ENCODE measurements around the gene PRKAG1. TPM values are rescaled to one million over a fixed set of nuclear protein-coding genes. Genes with fewer than 3 reads are reported as not detected.

Gene PRKAG1
- total RNA-seq, 1 donor from 2014 or later = 46.5 TPM

DNA sequence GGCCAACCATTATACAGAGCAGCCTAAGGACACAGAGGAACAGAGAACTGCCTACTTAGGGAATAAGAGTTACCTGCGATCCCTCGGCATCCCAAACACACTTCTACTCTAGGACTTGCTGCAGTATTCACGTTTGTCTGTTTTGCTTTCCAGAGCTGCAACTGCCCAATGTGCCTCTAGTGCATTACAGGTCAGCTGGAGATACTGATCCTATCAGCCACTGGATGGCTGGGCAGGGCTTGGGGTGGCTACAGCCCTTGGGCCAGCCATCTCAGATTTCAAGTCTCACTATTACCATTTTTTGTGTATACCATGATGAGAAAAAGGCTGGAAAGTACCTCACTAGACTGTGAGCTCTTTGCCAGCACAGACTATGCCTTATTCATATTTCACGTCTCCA, 65.9 kb downstream of the PRKAG1 start:
- peaks cover 12% of the 10 kb centered on the region for H3K36me3 ChIP-seq
- H3K9me3 ChIP-seq = no peaks in the 10 kb centered on the region
- no peak for DNase-seq
- H3K27ac ChIP-seq = no peak overlapping the region
- H3K27me3 ChIP-seq = no peaks in the 10 kb centered on the region
- TF ChIP-seq, protein P1, sequence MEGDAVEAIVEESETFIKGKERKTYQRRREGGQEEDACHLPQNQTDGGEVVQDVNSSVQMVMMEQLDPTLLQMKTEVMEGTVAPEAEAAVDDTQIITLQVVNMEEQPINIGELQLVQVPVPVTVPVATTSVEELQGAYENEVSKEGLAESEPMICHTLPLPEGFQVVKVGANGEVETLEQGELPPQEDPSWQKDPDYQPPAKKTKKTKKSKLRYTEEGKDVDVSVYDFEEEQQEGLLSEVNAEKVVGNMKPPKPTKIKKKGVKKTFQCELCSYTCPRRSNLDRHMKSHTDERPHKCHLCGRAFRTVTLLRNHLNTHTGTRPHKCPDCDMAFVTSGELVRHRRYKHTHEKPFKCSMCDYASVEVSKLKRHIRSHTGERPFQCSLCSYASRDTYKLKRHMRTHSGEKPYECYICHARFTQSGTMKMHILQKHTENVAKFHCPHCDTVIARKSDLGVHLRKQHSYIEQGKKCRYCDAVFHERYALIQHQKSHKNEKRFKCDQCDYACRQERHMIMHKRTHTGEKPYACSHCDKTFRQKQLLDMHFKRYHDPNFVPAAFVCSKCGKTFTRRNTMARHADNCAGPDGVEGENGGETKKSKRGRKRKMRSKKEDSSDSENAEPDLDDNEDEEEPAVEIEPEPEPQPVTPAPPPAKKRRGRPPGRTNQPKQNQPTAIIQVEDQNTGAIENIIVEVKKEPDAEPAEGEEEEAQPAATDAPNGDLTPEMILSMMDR (IDR thresholded peaks at IDR 0.05) = no peak
- ATAC-seq = no peak
- H3K4me3 ChIP-seq = no peak overlapping the region
- H3K4me1 ChIP-seq = peaks cover 20% of the 10 kb centered on the region
- intact Hi-C loops (cut with DNase I) = no loop called here

Other genes with a start within 250 kb of the PRKAG1 start
- gene ADCY6, start 229.7 kb downstream of the PRKAG1 start, total RNA-seq = 42.9 TPM
- 24.4 TPM for gene CACNB3, start 200.3 kb downstream of the PRKAG1 start, total RNA-seq
- gene DDX23, start 166.6 kb downstream of the PRKAG1 start, total RNA-seq = 77.2 TPM
- 7.1 TPM for gene RND1, start 152.9 kb downstream of the PRKAG1 start, total RNA-seq
- gene FKBP11, start 93.3 kb downstream of the PRKAG1 start, total RNA-seq = 19.5 TPM
- 146 TPM for gene ARF3, start 61.3 kb downstream of the PRKAG1 start, total RNA-seq
- 1.2 TPM for gene WNT10B, start 47.0 kb downstream of the PRKAG1 start, total RNA-seq
- not detected for gene WNT1, start 40.5 kb downstream of the PRKAG1 start, total RNA-seq
- not detected for gene DDN, start 19.4 kb downstream of the PRKAG1 start, total RNA-seq
- gene KMT2D, start 42.0 kb upstream of the PRKAG1 start, total RNA-seq = 102 TPM
- 1.1 TPM for gene RHEBL1, start 51.2 kb upstream of the PRKAG1 start, total RNA-seq
- 2.1 TPM for gene DHH, start 76.0 kb upstream of the PRKAG1 start, total RNA-seq
- 54.3 TPM for gene LMBR1L, start 92.1 kb upstream of the PRKAG1 start, total RNA-seq
- gene TUBA1B, start 112.6 kb upstream of the PRKAG1 start, total RNA-seq = 440 TPM
- 90.8 TPM for gene TUBA1A, start 170.3 kb upstream of the PRKAG1 start, total RNA-seq
- gene TUBA1C, start 246.3 kb upstream of the PRKAG1 start, total RNA-seq = 113 TPM